Endothelial cell of umbilical vein (primary cell): Measurements from ENCODE around the gene GRIA1. TPM values are rescaled to one million over a fixed set of nuclear protein-coding genes. Genes with fewer than 3 reads are reported as not detected.

ENCODE experiments used
- BruUV-seq: library from RNA; stranded (reverse); fragments of 400-500 nt; replicated peaks from 2 replicates; lab custom pipeline; 2021; lab: Mats Ljungman, UMichigan
- CTCF ChIA-PET: fragments of 300-600, 350-600 bp; sonication (Branson Sonifier 250); formaldehyde crosslinking; loops from one replicate; lab custom pipeline; 2021; ENCODE audit warnings: antibody characterized with exemption, inconsistent platforms; lab: Charles Lee
- POLR2A ChIA-PET: fragments of 300-600, 350-600 bp; sonication (Branson Sonifier 250); formaldehyde crosslinking; loops from one replicate; lab custom pipeline; 2021; ENCODE audit warnings: antibody characterized with exemption, inconsistent platforms; lab: Charles Lee
- DNase-seq: peaks from one replicate; pipeline ENCODE4 v3.0.0-alpha.2; 2011; ENCODE audit warnings: low read depth, low spot score
- FAIRE-seq: peaks from 2 replicates; lab custom pipeline; 2011; peaks lifted over from hg19 to GRCh38; lab: Jason Lieb, UNC
- H2AFZ ChIP-seq: 2 replicates; pipeline ENCODE4 v1.6.0; 2012; ENCODE audit warnings: low read depth, low read length, control low read depth, inconsistent platforms
- H3K27ac ChIP-seq: 2 replicates; pipeline ENCODE4 v1.5.1; 2011; ENCODE audit warnings: low read depth, mild to moderate bottlenecking, control low read depth, low read length, moderate library complexity; ENCODE audit not compliant: insufficient read depth
- H3K27me3 ChIP-seq, 2 experiments: 2 replicates each; pipeline versions ENCODE4 v1.6.0 to v1.6.1; 2011; ENCODE audit warnings: low read length in 2 of 2, mixed read lengths in 1 of 2; ENCODE audit not compliant: control insufficient read depth in 2 of 2, insufficient read depth in 2 of 2
- H3K36me3 ChIP-seq, 2 experiments: 2 replicates in 1 of 2; 3 replicates in 1 of 2; pipeline ENCODE4 v1.5.1; 2011; ENCODE audit warnings: low read length in 2 of 2, mild to moderate bottlenecking in 1 of 2, moderate library complexity in 1 of 2; ENCODE audit not compliant: control insufficient read depth in 2 of 2, insufficient read depth in 2 of 2; ENCODE audit errors: extremely low read depth in 1 of 2
- H3K4me1 ChIP-seq: 3 replicates; pipeline ENCODE4 v1.5.1; 2011; ENCODE audit warnings: mild to moderate bottlenecking, low read length; ENCODE audit not compliant: control insufficient read depth, insufficient read depth; ENCODE audit errors: extremely low read depth
- H3K4me2 ChIP-seq: 2 replicates; pipeline ENCODE4 v1.6.1; 2011; ENCODE audit warnings: low read length, control low read depth, mixed read lengths; ENCODE audit not compliant: insufficient read depth
- H3K4me3 ChIP-seq, 3 experiments: fragments of 200-600 bp in 1 of 3; sonication (generic), shearing (Covaris generic) in 1 of 3; replicated peaks in 1 of 3; 2 replicates each; pipeline ENCODE4 v1.5.1; 2011 to 2016; ENCODE audit warnings: control low read depth in 3 of 3, low read length in 3 of 3, mild to moderate bottlenecking in 2 of 3, inconsistent platforms in 1 of 3, low read depth in 1 of 3, moderate library complexity in 1 of 3; ENCODE audit not compliant: insufficient read depth in 1 of 3
- H3K79me2 ChIP-seq: 2 replicates; pipeline ENCODE4 v1.6.0; 2012; ENCODE audit warnings: low read length, inconsistent platforms; ENCODE audit not compliant: control insufficient read depth, insufficient read depth
- H3K9ac ChIP-seq: replicated peaks from 2 replicates; pipeline ENCODE3; 2011; ENCODE audit warnings: low read length, control low read depth; ENCODE audit not compliant: insufficient read depth; ENCODE audit errors: extremely low read depth
- H3K9me1 ChIP-seq: replicated peaks from 3 replicates; pipeline ENCODE4 v1.6.0; 2011; ENCODE audit warnings: mild to moderate bottlenecking, low read length; ENCODE audit not compliant: control insufficient read depth, insufficient read depth; ENCODE audit errors: extremely low read depth
- H3K9me3 ChIP-seq: replicated peaks from 2 replicates; pipeline ENCODE4 v1.5.1; 2012; ENCODE audit warnings: low read length, inconsistent platforms; ENCODE audit not compliant: control insufficient read depth, insufficient read depth
- H4K20me1 ChIP-seq: replicated peaks from 2 replicates; pipeline ENCODE3; 2011; ENCODE audit warnings: mild to moderate bottlenecking, low read length; ENCODE audit not compliant: control insufficient read depth, insufficient read depth; ENCODE audit errors: extremely low read depth
- CTCF ChIP-seq, 2 donors: IDR thresholded peaks; 1 replicate in 1 of 2; 2 replicates in 1 of 2; pipeline ENCODE4 v1.5.1; 2011; ENCODE audit warnings: low read length in 2 of 2, mild to moderate bottlenecking in 2 of 2, moderate library complexity in 2 of 2, control low read depth in 1 of 2, inconsistent platforms in 1 of 2, low read depth in 1 of 2; ENCODE audit not compliant: insufficient read depth in 1 of 2; ENCODE audit errors: extremely low read depth in 1 of 2
- EZH2 ChIP-seq: IDR thresholded peaks from 2 replicates; pipeline ENCODE4 v1.6.1; 2012; ENCODE audit warnings: borderline replicate concordance, low read depth, mild to moderate bottlenecking, moderate library complexity, low read length, inconsistent platforms; ENCODE audit not compliant: severe bottlenecking
- GATA2 ChIP-seq: IDR thresholded peaks from 2 replicates; pipeline ENCODE4 v1.7.0; 2011; ENCODE audit warnings: low read depth, mild to moderate bottlenecking, moderate library complexity, mixed read lengths, low read length; ENCODE audit not compliant: insufficient read length, insufficient read depth
- JUN ChIP-seq: IDR thresholded peaks from 2 replicates; pipeline ENCODE4 v1.6.1; 2011; ENCODE audit warnings: borderline replicate concordance, low read depth; ENCODE audit not compliant: insufficient read length, insufficient read depth
- POLR2A ChIP-seq: IDR thresholded peaks from 2 replicates; pipeline ENCODE4 v1.6.1; 2012; ENCODE audit warnings: low read depth, mild to moderate bottlenecking, control low read depth, low read length
- dilution Hi-C: fragments of 300-500 bp; cut with MboI; formaldehyde crosslinking; loops from one replicate; pipeline ENCODE4 v1.15.0; 2019; ENCODE audit warnings: low sequenced_read_pairs; ENCODE audit not compliant: extremely low pct_ligation_motif_present
- intact Hi-C: fragments of 100-400 bp; cut with micrococcal nuclease; formaldehyde crosslinking; loops from one replicate; pipeline ENCODE4 v1.10.0; 2022
- polyA plus RNA-seq, 4 experiments: library from polyadenylated mRNA; depleted of rRNA in 3 of 4; stranded (reverse) in 3 of 4; unstranded in 1 of 4; fragments of >200 nt; gene quantifications; 2 replicates each; pipeline versions ENCODE4 v1.2.1 to v1.2.3, GENCODE V29; 2011 to 2012; ENCODE audit warnings: missing spikeins in 1 of 4
- total RNA-seq: library from RNA; stranded (reverse); gene quantifications from 2 replicates; pipeline ENCODE4 v1.2.3, GENCODE V29; 2021

The GRIA1 gene
- total and polyA plus RNA-seq, 2 donors (not counting 3 experiments of a cell fraction or from before 2014, with no cell fraction given) = not detected

- ChIA-PET POLR2A (no interaction called here), CTCF (no interaction called here)
- intact Hi-C loops = no loop called here
- Histone ChIP-seq H3K4me2 (no peak overlapping the region), H4K20me1 (no peaks in the 10 kb centered on the region), H3K9ac (no peak overlapping the region), H3K4me3 (no peak overlapping the region), H3K4me1 (no peaks in the 10 kb centered on the region), H3K9me3 (no peaks in the 10 kb centered on the region), H3K27ac (no peak overlapping the region), H3K36me3 (no peaks in the 10 kb centered on the region), H3K79me2 (no peaks in the 10 kb centered on the region), H3K27me3 (no peaks in the 10 kb centered on the region), H3K9me1 (no peaks in the 10 kb centered on the region), H2AFZ (no peak overlapping the region)
- no TSS peak for BruUV-seq
- no peak for TF ChIP-seq GATA2
- no peak for TF ChIP-seq POLR2A
- TF ChIP-seq JUN = no peak
- FAIRE-seq = no peak
- DNase-seq = no peak
- dilution Hi-C loops = no loop called here
These were observed 34.1 kb upstream of the GRIA1 start for GRCh38 chr5:153456354-153456753.

- BruUV-seq = no TSS peak
- ChIA-PET POLR2A (no interaction called here), CTCF (no interaction called here)
- H3K27ac ChIP-seq = no peak overlapping the region
- no peaks in the 10 kb centered on the region for H3K9me3 ChIP-seq
- DNase-seq (no peak), FAIRE-seq (no peak)
- no peaks in the 10 kb centered on the region for H4K20me1 ChIP-seq
- no peaks in the 10 kb centered on the region for H3K4me1 ChIP-seq
- H3K9me1 ChIP-seq = no peaks in the 10 kb centered on the region
- no peaks in the 10 kb centered on the region for H3K36me3 ChIP-seq
- no peak for TF ChIP-seq EZH2
- TF ChIP-seq POLR2A = no peak
- no peak for TF ChIP-seq CTCF (IDR thresholded peaks at IDR 0.05; ENCODE audit: extremely low read depth in 1 of 2, insufficient read depth in 1 of 2, low read depth in 1 of 2, low read length in 2 of 2)
- H3K4me3 ChIP-seq = no peak overlapping the region
- no peak overlapping the region for H2AFZ ChIP-seq
- H3K4me2 ChIP-seq = no peak overlapping the region
- intact Hi-C loops = no loop called here
- no peak overlapping the region for H3K9ac ChIP-seq
- H3K27me3 ChIP-seq = no peaks in the 10 kb centered on the region
- dilution Hi-C loops = no loop called here
- H3K79me2 ChIP-seq = no peaks in the 10 kb centered on the region
These were observed 33.5 kb upstream of the GRIA1 start for GRCh38 chr5:153456993-153457392.
